SK-N-SH (cell line): Measurements from ENCODE around the gene IL17B. TPM values are rescaled to one million over a fixed set of nuclear protein-coding genes. Genes with fewer than 3 reads are reported as not detected.

Source experiments
- CTCF ChIA-PET: fragments of 300-600, 350-600 bp; formaldehyde crosslinking; extraction: SDS; loops from one replicate; lab custom pipeline; 2021; lab: Yijun Ruan, JAX
- POLR2A ChIA-PET: fragments of 350-600 bp; sonication (Branson Sonifier 250); formaldehyde crosslinking; extraction: SDS; loops from one replicate; lab custom pipeline; 2020; ENCODE audit warnings: antibody characterized with exemption, inconsistent platforms; lab: Yijun Ruan, JAX
- DNase-seq: peaks from one replicate; pipeline ENCODE4 v3.0.0; 2012
- H2AFZ ChIP-seq: fragments of 200-600 bp; sonication (generic); 2 replicates; pipeline ENCODE4 v1.8.1; 2016; ENCODE audit warnings: antibody characterized with exemption, mild to moderate bottlenecking, low read depth
- H3F3A ChIP-seq: fragments of 200-600 bp; sonication (generic); replicated peaks from 2 replicates; pipeline ENCODE3; 2016; ENCODE audit warnings: antibody characterized with exemption, mild to moderate bottlenecking; ENCODE audit not compliant: insufficient read depth
- H3K27ac ChIP-seq, 2 experiments: fragments of 200-500 bp in 1 of 2; fragments of 200-600 bp in 1 of 2; sonication (Bioruptor generic) in 1 of 2; sonication (generic), shearing (Covaris generic) in 1 of 2; 2 replicates each; pipeline versions ENCODE4 v1.5.1 to v1.6.1; 2014 to 2016; ENCODE audit warnings: low read depth in 2 of 2, inconsistent platforms in 1 of 2, low read length in 1 of 2, mild to moderate bottlenecking in 1 of 2, mixed read lengths in 1 of 2
- H3K27me3 ChIP-seq: fragments of 200-600 bp; sonication (generic), shearing (Covaris generic); 2 replicates; pipeline ENCODE4 v1.6.1; 2016; ENCODE audit warnings: mixed run types; ENCODE audit not compliant: insufficient read depth
- H3K36me3 ChIP-seq, 2 experiments: fragments of 200-500 bp in 1 of 2; fragments of 200-600 bp in 1 of 2; sonication (Bioruptor generic) in 1 of 2; sonication (generic) in 1 of 2; replicated peaks in 1 of 2; 2 replicates each; pipeline versions ENCODE3 to v1.5.1; 2014 to 2016; ENCODE audit warnings: low read length in 1 of 2, mild to moderate bottlenecking in 1 of 2; ENCODE audit not compliant: insufficient read depth in 2 of 2, control insufficient read depth in 1 of 2
- H3K4me1 ChIP-seq, 2 experiments: fragments of 200-500 bp in 1 of 2; fragments of 200-600 bp in 1 of 2; sonication (Bioruptor generic) in 1 of 2; sonication (generic), shearing (Covaris generic) in 1 of 2; 2 replicates each; pipeline versions ENCODE4 v1.5.1 to v1.6.1; 2014 to 2016; ENCODE audit warnings: low read depth in 1 of 2, low read length in 1 of 2, mixed run types in 1 of 2; ENCODE audit not compliant: insufficient read depth in 2 of 2, control insufficient read depth in 1 of 2
- H3K4me2 ChIP-seq: fragments of 200-600 bp; sonication (generic), shearing (Covaris generic); 2 replicates; pipeline ENCODE4 v1.6.1; 2017; ENCODE audit warnings: mixed run types
- H3K4me3 ChIP-seq, 2 experiments: fragments of 200-500 bp in 1 of 2; fragments of 200-600 bp in 1 of 2; sonication (Bioruptor generic) in 1 of 2; sonication (generic), shearing (Covaris generic) in 1 of 2; 2 replicates each; pipeline versions ENCODE4 v1.5.1 to v1.8.1; 2014 to 2016; ENCODE audit warnings: low read depth in 2 of 2, inconsistent platforms in 1 of 2, low read length in 1 of 2, mild to moderate bottlenecking in 1 of 2, mixed read lengths in 1 of 2, moderate library complexity in 1 of 2
- H3K79me2 ChIP-seq: fragments of 200-600 bp; sonication (generic); 2 replicates; pipeline ENCODE4 v1.8.1; 2017; ENCODE audit warnings: mild to moderate bottlenecking; ENCODE audit not compliant: insufficient read depth
- H3K9ac ChIP-seq: fragments of 200-600 bp; sonication (generic); 2 replicates; pipeline ENCODE4 v1.6.1; 2017; ENCODE audit warnings: mixed run types
- H3K9me2 ChIP-seq: fragments of 200-600 bp; sonication (generic); 2 replicates; pipeline ENCODE4 v1.6.1; 2017; ENCODE audit warnings: mixed run types
- H3K9me3 ChIP-seq: fragments of 200-600 bp; sonication (generic); 2 replicates; pipeline ENCODE4 v1.6.1; 2017; ENCODE audit warnings: mixed run types, mild to moderate bottlenecking, moderate library complexity
- H4K20me1 ChIP-seq: fragments of 200-600 bp; sonication (generic); 2 replicates; pipeline ENCODE4 v1.6.1; 2017; ENCODE audit warnings: mild to moderate bottlenecking, mixed run types; ENCODE audit not compliant: insufficient read depth
- CHD2 ChIP-seq: fragments of 150-350 bp; IDR thresholded peaks from 2 replicates; pipeline ENCODE4 v1.6.1; 2018; ENCODE audit warnings: low read length; ENCODE audit not compliant: partially characterized antibody
- FOSL2 ChIP-seq: IDR thresholded peaks from 2 replicates; pipeline ENCODE4 v1.4.0; 2012; ENCODE audit warnings: low read depth, mild to moderate bottlenecking, moderate library complexity, borderline replicate concordance
- FOXJ3 ChIP-seq: sonication (generic); formaldehyde crosslinking; IDR thresholded peaks from 2 replicates; pipeline ENCODE4 v1.5.1; 2020; ENCODE audit warnings: mild to moderate bottlenecking, missing genetic modification reagents
- MEF2A ChIP-seq: IDR thresholded peaks from 2 replicates; pipeline ENCODE4 v1.4.0; 2012; ENCODE audit warnings: low read depth, borderline replicate concordance
- MXI1 ChIP-seq: IDR thresholded peaks from 2 replicates; pipeline ENCODE4 v1.6.1; 2012; ENCODE audit warnings: mild to moderate bottlenecking, low read depth, low read length, improper control_type of control experiment
- RAD21 ChIP-seq: IDR thresholded peaks from 2 replicates; pipeline ENCODE4 v1.6.1; 2012; ENCODE audit warnings: mild to moderate bottlenecking, low read length
- RFX5 ChIP-seq: IDR thresholded peaks from 2 replicates; pipeline ENCODE4 v1.6.1; 2012; ENCODE audit warnings: mild to moderate bottlenecking, improper control_type of control experiment, low read length
- SIN3A ChIP-seq: IDR thresholded peaks from 2 replicates; pipeline ENCODE4 v1.6.1; 2012; ENCODE audit warnings: low read depth, mild to moderate bottlenecking, low read length, moderate library complexity, borderline replicate concordance
- TCF12 ChIP-seq: IDR thresholded peaks from 2 replicates; pipeline ENCODE4 v1.4.0; 2012
- WGBS: methylation state at CpG from one replicate; pipeline ENCODE4 v1.1.6; 2017; ENCODE audit warnings: low lambda C conversion rate; 5-methylcytosine and 5-hydroxymethylcytosine counted together
- polyA plus RNA-seq, 3 experiments: library from polyadenylated mRNA; depleted of rRNA; stranded (reverse); fragments of >200 nt; gene quantifications; 2 replicates each; pipeline ENCODE4 v1.2.3, GENCODE V29; 2012

The IL17B gene
- polyA plus RNA-seq, 1 of the 3 experiments (the other 2 are of a cell fraction), result 0.16 TPM

GRCh38 chr5:149410071-149410470 is 31.0 kb upstream of the IL17B start:
- peaks cover 85% of the 10 kb centered on the region for H3K79me2 ChIP-seq
- H3K4me1 ChIP-seq, result peaks cover 39 to 81% of the 10 kb centered on the region in 2 experiments
- H4K20me1 ChIP-seq, result peaks cover 77% of the 10 kb centered on the region
- peak overlapping the region; percentile 91 for H3K4me2 ChIP-seq
- no peak overlapping the region; the same call in 1 of the 2 replicates for H3K9ac ChIP-seq
- TF ChIP-seq SIN3A (no peak), RAD21 (no peak), CHD2 (no peak), TCF12 (no peak), MXI1 (no peak), RFX5 (no peak), FOXJ3 (CRISPR knock-in tag) (no peak), MEF2A (no peak)
- H3F3A ChIP-seq, result peaks cover 30% of the 10 kb centered on the region
- no peaks in the 10 kb centered on the region for H3K27me3 ChIP-seq
- ChIA-PET POLR2A (interaction anchor here (4.7 kb wide), 1 partner anchor 13 kb away, joined by 30 read pairs; no protein-coding TSS in a partner anchor), CTCF (interaction anchor here (0.9 to 52.5 kb wide), 3 partner anchors 24 to 38 kb away, joined by 3 to 1751 read pairs (median 8); partner anchors contain the start of genes IL17B and PCYOX1L)
- peaks cover 0 to 22% of the 10 kb centered on the region in 2 experiments for H3K36me3 ChIP-seq
- DNase-seq, result no peak
- no peaks in the 10 kb centered on the region for H3K9me3 ChIP-seq
- 90% methylated on average over 7 of the region's 7 CpGs for WGBS
- H3K27ac ChIP-seq, result peak overlapping the region in 1 of 2 experiments; percentile 1; a peak in 1 of 4 replicates
- H3K9me2 ChIP-seq, result no peaks in the 10 kb centered on the region
- no peak overlapping the region; a peak in 1 of 4 replicates for H3K4me3 ChIP-seq
- no peak overlapping the region for H2AFZ ChIP-seq

GRCh38 chr5:149409268-149409948 is 30.3 kb upstream of the IL17B start:
- POLR2A ChIA-PET, result interaction anchor here (4.7 kb wide), 1 partner anchor 14 kb away, joined by 30 read pairs; no protein-coding TSS in a partner anchor
- CTCF ChIA-PET, result interaction anchor here (0.9 to 52.5 kb wide), 5 partner anchors 13 to 37 kb away, joined by 3 to 1751 read pairs (median 6); partner anchors contain the start of genes IL17B and PCYOX1L
- TF ChIP-seq FOSL2, result no peak
- TF ChIP-seq, all 33 proteins: peak for 0
- Histone ChIP-seq H3K79me2 (peaks cover 79% of the 10 kb centered on the region), H3K4me1 (peaks cover 39 to 77% of the 10 kb centered on the region in 2 experiments), H2AFZ (no peak overlapping the region), H3K9me3 (no peaks in the 10 kb centered on the region), H3K27ac (peak overlapping the region in 1 of 2 experiments; percentile 90; a peak in 1 of 4 replicates), H3K9me2 (no peaks in the 10 kb centered on the region), H4K20me1 (peaks cover 71% of the 10 kb centered on the region), H3F3A (peaks cover 34% of the 10 kb centered on the region), H3K4me2 (peak overlapping the region; percentile 91), H3K27me3 (no peaks in the 10 kb centered on the region), H3K36me3 (peaks cover 0 to 17% of the 10 kb centered on the region in 2 experiments), H3K4me3 (peak overlapping the region; percentile 53 to 72; a peak in 3 of 4 replicates), H3K9ac (peak overlapping the region; percentile 62; the same call in 1 of the 2 replicates)
- no peak for DNase-seq
- 93% methylated on average over 6 of the region's 6 CpGs for WGBS
